ENCODE results near the gene DCLK2.

The DCLK2 gene

DNA sequence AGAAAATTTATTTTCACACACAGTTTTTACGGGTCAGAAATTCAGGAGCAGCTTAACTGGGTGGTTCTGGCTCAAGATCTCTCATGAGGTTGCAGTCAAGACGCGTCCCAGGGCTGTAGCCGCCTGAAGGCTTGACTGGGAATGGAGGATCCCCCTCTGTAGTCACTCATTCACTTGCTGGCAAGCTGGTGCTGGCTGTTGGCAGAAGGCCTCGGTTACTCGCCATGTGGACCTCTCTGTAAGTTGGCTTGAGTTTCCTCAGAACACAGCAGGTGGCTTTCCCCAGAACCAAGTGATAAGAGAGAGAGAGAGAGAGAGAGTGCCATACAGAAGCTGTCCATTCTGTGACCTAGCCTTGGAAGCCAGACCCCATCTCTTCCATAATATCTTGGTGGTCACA is 132.8 kb downstream of the DCLK2 start:
- Histone ChIP-seq H4K20me1 (ENCODE audit: low read depth, low read length) (no peaks in the 10 kb centered on the region), H3K9ac (ENCODE audit: low read length) (no peak overlapping the region), H2AFZ (ENCODE audit: low read depth, low read length, severe bottlenecking) (no peak overlapping the region), H3K9me2 (replicated peaks; ENCODE audit: insufficient read depth, low read length) (no peaks in the 10 kb centered on the region), H3K9me3 (ENCODE audit: insufficient read depth, low read length) (no peaks in the 10 kb centered on the region), H3K27me3 (ENCODE audit: low read length) (no peaks in the 10 kb centered on the region), H3K36me3 (ENCODE audit: low read length) (no peaks in the 10 kb centered on the region), H3F3A (ENCODE audit: insufficient read depth) (no peaks in the 10 kb centered on the region), H3K27ac (ENCODE audit: low read depth, low read length) (no peak overlapping the region), H3K79me2 (ENCODE audit: insufficient read depth, low read length) (no peaks in the 10 kb centered on the region), H3K4me3 (ENCODE audit: insufficient read depth, low read length, poor library complexity, severe bottlenecking) (no peak overlapping the region), H3K4me2 (ENCODE audit: low read depth, low read length, poor library complexity, severe bottlenecking) (no peak overlapping the region)
- TF ChIP-seq, protein P1, sequence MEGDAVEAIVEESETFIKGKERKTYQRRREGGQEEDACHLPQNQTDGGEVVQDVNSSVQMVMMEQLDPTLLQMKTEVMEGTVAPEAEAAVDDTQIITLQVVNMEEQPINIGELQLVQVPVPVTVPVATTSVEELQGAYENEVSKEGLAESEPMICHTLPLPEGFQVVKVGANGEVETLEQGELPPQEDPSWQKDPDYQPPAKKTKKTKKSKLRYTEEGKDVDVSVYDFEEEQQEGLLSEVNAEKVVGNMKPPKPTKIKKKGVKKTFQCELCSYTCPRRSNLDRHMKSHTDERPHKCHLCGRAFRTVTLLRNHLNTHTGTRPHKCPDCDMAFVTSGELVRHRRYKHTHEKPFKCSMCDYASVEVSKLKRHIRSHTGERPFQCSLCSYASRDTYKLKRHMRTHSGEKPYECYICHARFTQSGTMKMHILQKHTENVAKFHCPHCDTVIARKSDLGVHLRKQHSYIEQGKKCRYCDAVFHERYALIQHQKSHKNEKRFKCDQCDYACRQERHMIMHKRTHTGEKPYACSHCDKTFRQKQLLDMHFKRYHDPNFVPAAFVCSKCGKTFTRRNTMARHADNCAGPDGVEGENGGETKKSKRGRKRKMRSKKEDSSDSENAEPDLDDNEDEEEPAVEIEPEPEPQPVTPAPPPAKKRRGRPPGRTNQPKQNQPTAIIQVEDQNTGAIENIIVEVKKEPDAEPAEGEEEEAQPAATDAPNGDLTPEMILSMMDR (IDR thresholded peaks at IDR 0.05; ENCODE audit: insufficient read depth, low read length, poor library complexity, severe bottlenecking): no peak
- no peak for TF ChIP-seq EZH2phosphoT487 (conservative IDR thresholded peaks at IDR 0.05; ENCODE audit: low read length)

DNA sequence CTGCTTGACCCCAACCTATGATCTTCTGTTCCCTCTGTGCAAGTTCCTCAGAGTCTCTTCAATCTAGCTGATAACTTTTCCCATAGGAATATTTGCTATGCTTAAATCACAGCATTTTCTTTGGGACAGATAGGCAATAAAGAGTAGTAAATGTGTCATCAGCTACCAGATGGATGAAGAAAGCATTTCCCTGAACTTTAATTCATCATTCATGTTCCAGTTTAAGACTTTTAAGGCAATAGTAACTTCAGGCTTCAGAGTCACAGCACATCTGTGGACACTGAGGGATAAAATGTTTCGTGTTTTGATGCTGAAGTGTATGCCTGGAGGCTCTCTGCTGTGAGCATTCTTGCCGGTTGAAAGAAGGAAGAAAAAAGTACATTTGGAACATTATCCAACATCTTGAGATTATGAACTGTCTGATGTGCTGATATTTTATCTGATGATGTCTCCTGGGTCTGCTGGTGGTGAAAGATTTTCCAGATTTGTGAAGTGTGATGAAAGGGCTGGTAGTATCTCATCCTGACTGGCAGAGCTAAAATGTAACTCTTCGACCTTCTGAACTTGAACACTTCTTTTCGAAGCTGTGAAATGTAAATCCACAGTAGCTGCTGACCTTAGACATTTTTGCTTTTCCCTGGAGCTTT is 133.7 kb downstream of the DCLK2 start:
- no peaks in the 10 kb centered on the region for H3K79me2 ChIP-seq (ENCODE audit: insufficient read depth, low read length)
- no peak overlapping the region for H2AFZ ChIP-seq (ENCODE audit: low read depth, low read length, severe bottlenecking)
- H3F3A ChIP-seq (ENCODE audit: insufficient read depth): no peaks in the 10 kb centered on the region
- no peak overlapping the region for H3K4me3 ChIP-seq (ENCODE audit: insufficient read depth, low read length, poor library complexity, severe bottlenecking)
- no peaks in the 10 kb centered on the region for H3K27me3 ChIP-seq (ENCODE audit: low read length)
- H3K27ac ChIP-seq (ENCODE audit: low read depth, low read length): no peak overlapping the region
- H3K9ac ChIP-seq (ENCODE audit: low read length): no peak overlapping the region
- no peaks in the 10 kb centered on the region for H3K36me3 ChIP-seq (ENCODE audit: low read length)
- H3K9me2 ChIP-seq (replicated peaks; ENCODE audit: insufficient read depth, low read length): no peaks in the 10 kb centered on the region
- no peak overlapping the region for H3K4me2 ChIP-seq (ENCODE audit: low read depth, low read length, poor library complexity, severe bottlenecking)
- no peaks in the 10 kb centered on the region for H3K9me3 ChIP-seq (ENCODE audit: insufficient read depth, low read length)
- H4K20me1 ChIP-seq (ENCODE audit: low read depth, low read length): no peaks in the 10 kb centered on the region
- TF ChIP-seq EZH2phosphoT487 (conservative IDR thresholded peaks at IDR 0.05; ENCODE audit: low read length): no peak
- TF ChIP-seq, protein P1 (IDR thresholded peaks at IDR 0.05; ENCODE audit: insufficient read depth, low read length, poor library complexity, severe bottlenecking): no peak

DNA sequence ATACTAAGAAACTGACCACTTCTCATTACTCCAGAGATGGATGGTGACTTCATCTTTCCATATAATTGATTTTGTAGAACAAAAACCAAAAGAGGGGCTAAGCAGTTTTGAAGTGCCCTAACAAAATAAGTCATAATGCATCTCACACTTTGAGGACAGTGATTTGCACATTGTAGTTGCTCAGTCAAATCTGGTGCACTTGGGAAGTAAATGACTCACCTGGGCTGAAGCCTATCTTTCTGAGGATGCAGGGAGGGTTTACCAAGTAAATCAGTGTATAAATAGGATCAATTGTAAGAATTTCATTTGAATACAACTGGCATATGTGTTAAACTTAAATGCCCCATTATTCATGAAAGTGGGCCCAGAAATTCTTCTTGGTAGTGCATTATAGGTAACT is 134.2 kb downstream of the DCLK2 start:
- H3F3A ChIP-seq (ENCODE audit: insufficient read depth): no peaks in the 10 kb centered on the region
- no peak overlapping the region for H3K4me2 ChIP-seq (ENCODE audit: low read depth, low read length, poor library complexity, severe bottlenecking)
- H3K9me3 ChIP-seq (ENCODE audit: insufficient read depth, low read length): no peaks in the 10 kb centered on the region
- H3K9ac ChIP-seq (ENCODE audit: low read length): no peak overlapping the region
- H3K4me3 ChIP-seq (ENCODE audit: insufficient read depth, low read length, poor library complexity, severe bottlenecking): no peak overlapping the region
- no peaks in the 10 kb centered on the region for H3K36me3 ChIP-seq (ENCODE audit: low read length)
- H3K27ac ChIP-seq (ENCODE audit: low read depth, low read length): no peak overlapping the region
- H3K79me2 ChIP-seq (ENCODE audit: insufficient read depth, low read length): no peaks in the 10 kb centered on the region
- no peak for TF ChIP-seq EZH2phosphoT487 (conservative IDR thresholded peaks at IDR 0.05; ENCODE audit: low read length)
- TF ChIP-seq, protein P1 (IDR thresholded peaks at IDR 0.05; ENCODE audit: insufficient read depth, low read length, poor library complexity, severe bottlenecking): no peak
- no peaks in the 10 kb centered on the region for H3K27me3 ChIP-seq (ENCODE audit: low read length)
- no peaks in the 10 kb centered on the region for H4K20me1 ChIP-seq (ENCODE audit: low read depth, low read length)
- H2AFZ ChIP-seq (ENCODE audit: low read depth, low read length, severe bottlenecking): no peak overlapping the region
- H3K9me2 ChIP-seq (replicated peaks; ENCODE audit: insufficient read depth, low read length): no peaks in the 10 kb centered on the region

All from SU-DHL-6 (cell line).